ENCODE data around the gene PSORS1C2. TPM values are rescaled to one million over a fixed set of nuclear protein-coding genes. Genes with fewer than 3 reads are reported as not detected.

The PSORS1C2 gene
- polyA plus RNA-seq, 1 of the 3 experiments (the other 2 are of a cell fraction): not detected

- TF ChIP-seq MAX (IDR thresholded peaks at IDR 0.05; ENCODE audit: low read depth): no peak
These were observed 42.2 kb downstream of the PSORS1C2 start (continued) for GRCh38 chr6:31096656-31097055.

- no peak overlapping the region for H2AFZ ChIP-seq (ENCODE audit: low read depth)
- no peaks in the 10 kb centered on the region for H3K9me3 ChIP-seq
- POLR2A ChIA-PET: no interaction called here
- H3F3A ChIP-seq (replicated peaks; ENCODE audit: insufficient read depth): peaks cover 16% of the 10 kb centered on the region
- H3K4me2 ChIP-seq: no peak overlapping the region
- H3K36me3 ChIP-seq (replicated peaks in 1 of 2; ENCODE audit: control insufficient read depth in 1 of 2, insufficient read depth in 2 of 2, low read length in 1 of 2): no peaks in the 10 kb centered on the region
- H4K20me1 ChIP-seq (ENCODE audit: insufficient read depth): no peaks in the 10 kb centered on the region
- H3K79me2 ChIP-seq (ENCODE audit: insufficient read depth): no peaks in the 10 kb centered on the region; the same call in 1 of the 2 replicates
- CTCF ChIA-PET: interaction anchor here (1.2 to 1.7 kb wide), 3 partner anchors 9 to 269 kb away, joined by 3 to 12 read pairs (median 3); no protein-coding TSS in a partner anchor
- H3K4me3 ChIP-seq (ENCODE audit: low read depth in 2 of 2, low read length in 1 of 2): no peak overlapping the region
- H3K27me3 ChIP-seq (ENCODE audit: insufficient read depth): no peaks in the 10 kb centered on the region
- H3K9ac ChIP-seq: no peak overlapping the region
- WGBS (ENCODE audit: low lambda C conversion rate): 61% methylated on average over 3 of the region's 3 CpGs
- H3K9me2 ChIP-seq: no peaks in the 10 kb centered on the region
- TF ChIP-seq SIN3A (IDR thresholded peaks at IDR 0.05; ENCODE audit: borderline replicate concordance, low read depth, low read length) (no peak), EP300 (IDR thresholded peaks at IDR 0.05; ENCODE audit: borderline replicate concordance in 1 of 2, low read depth in 1 of 2, low read length in 1 of 2) (no peak), TCF12 (IDR thresholded peaks at IDR 0.05) (no peak), MAX (IDR thresholded peaks at IDR 0.05; ENCODE audit: low read depth) (no peak), RCOR1 (IDR thresholded peaks at IDR 0.05; ENCODE audit: low read length) (no peak), CTCF (IDR thresholded peaks at IDR 0.05) (no peak), GATA2 (CRISPR knock-in tag; IDR thresholded peaks at IDR 0.05) (no peak), RFX5 (IDR thresholded peaks at IDR 0.05; ENCODE audit: low read length) (no peak), NRF1 (IDR thresholded peaks at IDR 0.05; ENCODE audit: low read depth, low read length) (no peak), RAD21 (IDR thresholded peaks at IDR 0.05; ENCODE audit: low read length) (no peak), FOSL2 (IDR thresholded peaks at IDR 0.05; ENCODE audit: borderline replicate concordance, low read depth) (no peak), EZH2phosphoT487 (IDR thresholded peaks at IDR 0.05; ENCODE audit: borderline replicate concordance, low read depth) (no peak), JUND (IDR thresholded peaks at IDR 0.05) (no peak), YY1 (IDR thresholded peaks at IDR 0.05; ENCODE audit: low read depth) (no peak), USF2 (IDR thresholded peaks at IDR 0.05; ENCODE audit: borderline replicate concordance, low read depth, low read length) (no peak), POLR2AphosphoS5 (IDR thresholded peaks at IDR 0.05; ENCODE audit: low read depth, low read length) (no peak), IRF3 (IDR thresholded peaks at IDR 0.05; ENCODE audit: low read depth, low read length) (no peak), TAF1 (IDR thresholded peaks at IDR 0.05; ENCODE audit: borderline replicate concordance, low read depth, low read length) (no peak), GABPA (IDR thresholded peaks at IDR 0.05; ENCODE audit: low read depth) (no peak), USF1 (IDR thresholded peaks at IDR 0.05; ENCODE audit: borderline replicate concordance, low read depth) (no peak)
- peaks cover 8 to 13% of the 10 kb centered on the region in 2 experiments; a peak in 2 of 4 replicates for H3K4me1 ChIP-seq (ENCODE audit: control insufficient read depth in 1 of 2, insufficient read depth in 2 of 2, low read depth in 1 of 2, low read length in 1 of 2)
- no peak for DNase-seq
- H3K27ac ChIP-seq (ENCODE audit: low read depth in 2 of 2, low read length in 1 of 2): no peak overlapping the region
These were observed 42.7 kb downstream of the PSORS1C2 start for GRCh38 chr6:31096215-31096614.
